ENCODE data around the gene C1orf159. TPM values are rescaled to one million over a fixed set of nuclear protein-coding genes. Genes with fewer than 3 reads are reported as not detected.

C1orf159 gene
- total RNA-seq, 2 donors from 2014 or later: 18.9 to 36.0 TPM

DNA sequence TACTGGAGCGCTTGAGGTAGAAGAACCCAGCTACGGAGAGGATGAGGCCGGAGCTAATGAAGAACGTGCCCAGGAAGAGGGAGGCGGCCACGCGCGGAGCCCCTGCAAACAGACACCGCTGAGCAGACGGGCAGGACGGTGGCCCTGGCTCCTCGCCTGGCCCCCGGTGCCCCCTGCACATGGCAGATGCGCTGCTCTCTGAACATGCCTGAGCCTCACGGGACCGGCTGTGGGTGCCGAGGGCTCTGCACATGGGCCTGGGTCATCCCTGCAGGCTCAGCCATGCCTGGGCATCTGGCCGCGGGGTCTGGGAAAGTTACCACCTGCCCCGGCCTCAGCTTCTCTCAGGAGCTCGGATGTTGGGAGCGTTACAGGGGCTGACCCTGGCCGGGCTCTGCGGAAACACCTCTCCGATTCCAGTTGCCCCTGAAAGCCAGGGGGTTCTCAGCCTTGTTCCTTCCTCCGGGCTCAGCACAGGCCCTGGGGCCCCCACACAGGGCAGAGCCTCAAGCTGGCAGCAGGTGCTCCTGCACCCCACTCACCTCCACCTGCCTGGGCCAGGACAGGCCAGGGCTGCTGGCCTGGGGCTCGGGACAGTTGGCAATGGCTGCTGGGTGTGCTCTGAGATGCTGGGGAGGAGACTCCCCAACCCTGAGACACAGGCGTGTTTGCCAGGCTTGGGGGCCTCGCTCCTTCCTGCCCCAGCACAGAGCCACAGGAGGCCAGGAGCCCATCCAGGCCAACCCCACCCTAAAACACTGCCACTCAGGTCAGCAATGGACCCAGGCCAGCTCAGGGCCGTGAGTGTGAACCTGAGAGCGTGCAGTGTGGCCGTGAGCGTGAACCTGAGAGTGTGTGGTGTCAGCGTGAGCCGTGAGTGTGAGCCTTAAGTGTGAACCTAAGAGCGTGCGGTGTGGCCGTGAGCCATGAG lies 29.7 kb downstream of the C1orf159 start:
- H3K27me3 ChIP-seq: no peaks in the 10 kb centered on the region
- no peak overlapping the region for H3K27ac ChIP-seq
- H3K9ac ChIP-seq (ENCODE audit: low read depth in 2 of 2, low read length in 2 of 2): no peak overlapping the region
- H3K36me3 ChIP-seq: no peaks in the 10 kb centered on the region
- TF ChIP-seq, protein P1, sequence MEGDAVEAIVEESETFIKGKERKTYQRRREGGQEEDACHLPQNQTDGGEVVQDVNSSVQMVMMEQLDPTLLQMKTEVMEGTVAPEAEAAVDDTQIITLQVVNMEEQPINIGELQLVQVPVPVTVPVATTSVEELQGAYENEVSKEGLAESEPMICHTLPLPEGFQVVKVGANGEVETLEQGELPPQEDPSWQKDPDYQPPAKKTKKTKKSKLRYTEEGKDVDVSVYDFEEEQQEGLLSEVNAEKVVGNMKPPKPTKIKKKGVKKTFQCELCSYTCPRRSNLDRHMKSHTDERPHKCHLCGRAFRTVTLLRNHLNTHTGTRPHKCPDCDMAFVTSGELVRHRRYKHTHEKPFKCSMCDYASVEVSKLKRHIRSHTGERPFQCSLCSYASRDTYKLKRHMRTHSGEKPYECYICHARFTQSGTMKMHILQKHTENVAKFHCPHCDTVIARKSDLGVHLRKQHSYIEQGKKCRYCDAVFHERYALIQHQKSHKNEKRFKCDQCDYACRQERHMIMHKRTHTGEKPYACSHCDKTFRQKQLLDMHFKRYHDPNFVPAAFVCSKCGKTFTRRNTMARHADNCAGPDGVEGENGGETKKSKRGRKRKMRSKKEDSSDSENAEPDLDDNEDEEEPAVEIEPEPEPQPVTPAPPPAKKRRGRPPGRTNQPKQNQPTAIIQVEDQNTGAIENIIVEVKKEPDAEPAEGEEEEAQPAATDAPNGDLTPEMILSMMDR (IDR thresholded peaks at IDR 0.05): no peak
- no peaks in the 10 kb centered on the region for H3K4me1 ChIP-seq
- H3K4me3 ChIP-seq: no peak overlapping the region
- intact Hi-C loops (cut with DNase I): no loop called here
- no peak for DNase-seq
- H3K9me3 ChIP-seq: no peaks in the 10 kb centered on the region

DNA sequence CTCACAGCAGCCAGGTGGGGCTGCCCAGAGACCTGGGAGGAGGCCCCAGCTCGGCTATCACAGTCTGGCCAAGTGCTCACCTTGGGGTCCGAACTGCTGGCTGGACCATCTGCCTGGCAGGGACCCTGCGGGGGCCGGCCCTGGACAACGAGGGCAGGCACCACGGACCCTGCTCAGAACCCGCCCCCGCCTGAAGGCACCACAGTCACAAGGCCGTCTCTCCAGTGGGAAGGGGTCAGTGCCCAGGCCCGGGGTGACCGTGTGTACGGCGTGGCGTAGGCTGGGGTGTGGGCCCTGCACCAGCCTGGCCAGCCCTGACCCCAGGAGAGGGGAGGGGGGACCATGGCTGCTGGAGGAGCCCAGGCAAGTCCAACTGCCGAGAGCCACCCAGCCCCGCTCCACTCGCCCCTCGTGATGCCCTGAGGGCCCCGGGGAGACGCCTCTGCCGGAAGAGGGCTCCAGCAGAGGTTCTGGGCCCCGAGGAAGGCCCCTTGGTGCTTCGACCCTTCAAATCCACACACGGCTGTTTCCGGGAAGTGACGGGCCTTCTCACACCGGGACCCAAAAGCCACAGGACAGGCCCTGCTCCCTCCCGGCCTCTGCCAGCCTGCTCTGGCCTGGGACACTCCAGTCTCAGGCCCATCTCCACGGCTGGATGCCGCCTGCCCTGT lies 30.6 kb downstream of the C1orf159 start:
- Histone ChIP-seq H3K27ac (no peak overlapping the region), H3K9ac (ENCODE audit: low read depth in 2 of 2, low read length in 2 of 2) (no peak overlapping the region), H3K4me3 (no peak overlapping the region), H3K4me1 (no peaks in the 10 kb centered on the region), H3K36me3 (no peaks in the 10 kb centered on the region), H3K9me3 (no peaks in the 10 kb centered on the region), H3K27me3 (no peaks in the 10 kb centered on the region)
- no peak for DNase-seq
- TF ChIP-seq, protein P1 (IDR thresholded peaks at IDR 0.05): no peak
- intact Hi-C loops (cut with DNase I): no loop called here

DNA sequence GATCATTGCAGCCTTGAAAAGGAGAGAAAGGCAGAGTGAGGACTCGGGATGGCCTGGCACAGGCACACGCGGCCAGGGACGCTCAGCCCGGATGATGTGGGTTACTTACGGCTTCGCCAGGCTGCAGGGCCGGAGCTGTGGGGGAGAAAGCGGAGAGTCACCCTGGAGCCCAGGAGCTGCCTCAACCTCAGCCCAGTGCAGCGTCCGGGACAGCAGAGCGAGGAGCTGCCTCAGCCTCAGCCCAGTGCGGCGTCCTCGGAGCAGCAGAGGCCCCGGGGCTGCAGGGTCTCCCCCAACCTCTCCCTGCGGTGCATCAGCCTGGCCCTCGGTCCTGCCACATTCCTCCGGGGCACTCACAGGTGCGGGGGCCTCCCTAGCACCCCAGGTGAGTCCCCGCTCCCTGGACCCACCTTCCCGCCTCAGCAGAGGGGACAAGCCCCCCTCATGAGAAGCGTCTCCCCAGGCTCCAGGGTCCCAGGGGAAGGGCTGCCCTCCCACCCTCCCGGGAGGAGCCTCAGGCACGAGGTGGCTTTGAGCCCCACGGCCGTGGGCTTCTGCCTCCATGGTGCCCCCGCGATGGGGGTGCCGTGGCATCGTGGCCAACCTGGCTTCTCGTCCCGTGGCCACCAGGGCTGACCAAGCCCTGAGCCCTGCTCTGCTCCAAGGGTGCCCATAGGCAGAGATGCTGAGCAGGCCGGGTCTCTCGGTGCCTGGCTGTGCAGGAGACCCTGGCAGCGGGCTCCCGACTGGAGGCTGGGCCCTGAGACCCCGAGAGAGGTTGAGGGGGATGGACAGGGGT lies 31.3 kb downstream of the C1orf159 start:
- intact Hi-C loops (cut with DNase I): no loop called here
- Histone ChIP-seq H3K9me3 (no peaks in the 10 kb centered on the region), H3K27ac (no peak overlapping the region), H3K36me3 (no peaks in the 10 kb centered on the region), H3K27me3 (no peaks in the 10 kb centered on the region), H3K4me1 (peaks cover 5% of the 10 kb centered on the region), H3K9ac (ENCODE audit: low read depth in 2 of 2, low read length in 2 of 2) (no peak overlapping the region), H3K4me3 (no peak overlapping the region)
- TF ChIP-seq, protein P1 (IDR thresholded peaks at IDR 0.05): no peak
- DNase-seq: no peak

DNA sequence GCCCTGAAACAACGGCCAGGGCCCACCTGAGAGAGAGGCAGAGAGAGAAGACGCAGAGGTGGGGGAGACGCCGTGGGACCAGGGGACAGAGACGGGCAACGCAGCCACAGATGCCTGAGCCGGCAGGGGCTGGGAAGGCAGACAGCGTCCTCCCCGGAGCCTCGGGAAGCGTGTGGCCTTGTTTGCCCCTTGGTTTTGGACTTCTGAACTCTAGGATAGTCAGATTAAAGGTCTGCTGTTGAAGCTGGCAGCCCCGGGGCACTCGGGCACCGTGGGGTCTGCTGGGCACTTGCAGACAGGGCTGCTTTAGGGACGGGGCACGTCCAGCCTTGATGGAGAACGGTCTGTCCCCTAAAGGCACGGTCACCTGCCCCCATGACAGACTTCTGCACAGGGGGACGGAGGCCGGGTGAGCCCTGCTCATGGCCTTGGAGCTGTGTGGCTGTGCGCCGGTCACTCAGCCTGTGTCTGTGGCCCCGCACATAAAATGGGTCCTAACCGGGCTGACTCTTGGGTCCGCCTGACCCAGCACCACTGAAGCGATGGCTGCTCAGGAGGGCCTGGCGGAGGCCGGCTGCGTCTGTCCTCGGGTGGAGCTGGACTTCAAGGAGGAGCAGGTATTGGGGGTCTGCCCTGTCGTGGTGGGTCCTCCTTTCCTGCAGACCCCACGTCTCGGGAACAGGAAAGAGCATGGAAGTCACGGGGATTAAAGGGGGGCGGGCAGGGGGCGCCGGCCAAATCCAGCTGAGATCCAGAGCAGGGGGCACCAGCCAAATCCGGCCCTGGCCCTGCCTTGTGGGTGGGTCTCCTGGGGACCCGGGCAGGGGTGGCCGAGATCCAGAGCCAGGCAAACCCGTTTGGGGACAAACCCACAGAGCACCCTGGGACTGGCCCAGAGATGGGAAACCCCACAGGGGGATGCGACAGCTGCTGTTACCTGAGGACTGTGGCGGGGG lies 32.2 kb downstream of the C1orf159 start:
- Histone ChIP-seq H3K4me1 (peaks cover 8% of the 10 kb centered on the region), H3K9me3 (no peaks in the 10 kb centered on the region), H3K36me3 (no peaks in the 10 kb centered on the region), H3K27ac (no peak overlapping the region), H3K27me3 (no peaks in the 10 kb centered on the region), H3K4me3 (no peak overlapping the region), H3K9ac (ENCODE audit: low read depth in 2 of 2, low read length in 2 of 2) (no peak overlapping the region)
- intact Hi-C loops (cut with DNase I): no loop called here
- DNase-seq: no peak
- TF ChIP-seq, protein P1 (IDR thresholded peaks at IDR 0.05): no peak

Measured in colonic mucosa (tissue), 4 donors.